ENCODE results near the gene ZNF189.

Gene ZNF189

DNA sequence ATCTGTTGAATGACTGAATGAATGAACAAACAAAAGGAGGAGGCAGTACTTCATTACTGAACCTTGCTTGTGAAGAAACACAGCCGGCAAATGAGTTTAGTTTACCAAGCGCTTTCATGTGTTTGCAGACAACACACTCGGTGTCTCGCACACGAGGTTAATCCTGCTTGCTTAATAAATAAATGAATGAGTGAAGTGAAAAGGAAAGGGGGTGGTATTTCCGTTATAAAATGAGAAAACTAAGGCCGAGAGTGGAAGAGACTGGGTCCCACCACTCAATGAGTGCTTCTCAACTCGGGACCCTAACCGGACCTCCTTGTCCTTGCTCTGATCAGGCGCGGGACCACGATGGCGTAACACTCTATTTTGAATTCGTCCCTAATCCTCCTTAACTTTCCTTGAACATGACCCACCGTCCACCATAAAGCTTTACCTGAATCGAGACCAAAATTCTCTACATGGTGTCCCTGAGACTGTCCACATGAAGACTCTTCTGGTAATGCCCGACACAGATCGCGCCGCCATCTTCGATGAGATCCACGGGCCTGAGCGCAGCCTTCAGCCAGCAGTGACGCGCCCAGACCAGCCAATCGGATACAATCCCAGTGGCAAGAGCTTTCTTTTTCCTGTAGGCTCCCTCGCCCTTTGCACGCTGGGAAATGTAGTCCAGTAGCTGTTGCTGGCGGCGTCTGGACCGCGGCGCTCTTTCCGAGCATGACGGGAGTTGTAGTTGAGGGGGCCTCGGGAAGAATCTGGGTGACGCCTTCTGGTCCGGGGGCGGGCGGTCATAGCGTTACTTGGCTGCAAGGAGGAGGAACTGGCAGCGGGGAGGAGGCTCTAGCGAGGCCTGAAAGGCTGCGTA lies at the start of gene ZNF189, which contains the start of gene MRPL50:
TSS of gene ZNF189 (plus strand) at position 784 of the 862 bp plus-strand sequence. CDS start 306 bp downstream, outside the sequence.
TSS of gene MRPL50 (minus strand) at position 551 of the 862 bp plus-strand sequence. CDS start at position 525, 26 bp downstream.
- DNase-seq: peak; percentile 100

DNA sequence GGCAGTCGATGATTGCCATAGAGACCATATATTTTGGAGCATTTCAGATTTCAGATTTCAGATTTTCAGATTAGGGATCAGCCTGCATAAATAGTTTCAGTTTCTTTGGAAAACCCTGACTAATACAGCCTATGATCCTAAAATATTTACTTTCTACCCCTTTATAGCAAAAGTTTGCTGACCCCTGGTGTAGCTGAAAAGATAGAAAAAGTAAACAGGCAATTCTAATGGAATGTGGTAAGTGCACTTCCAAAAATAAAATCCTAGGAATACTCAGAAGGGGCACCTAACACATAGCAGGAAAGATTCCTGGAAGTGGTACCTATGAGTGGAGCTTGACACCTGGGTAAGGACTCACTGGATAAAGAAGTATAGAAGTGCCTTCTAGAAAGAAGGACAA lies 48.4 kb upstream of the ZNF189 start:
- no peak for DNase-seq

DNA sequence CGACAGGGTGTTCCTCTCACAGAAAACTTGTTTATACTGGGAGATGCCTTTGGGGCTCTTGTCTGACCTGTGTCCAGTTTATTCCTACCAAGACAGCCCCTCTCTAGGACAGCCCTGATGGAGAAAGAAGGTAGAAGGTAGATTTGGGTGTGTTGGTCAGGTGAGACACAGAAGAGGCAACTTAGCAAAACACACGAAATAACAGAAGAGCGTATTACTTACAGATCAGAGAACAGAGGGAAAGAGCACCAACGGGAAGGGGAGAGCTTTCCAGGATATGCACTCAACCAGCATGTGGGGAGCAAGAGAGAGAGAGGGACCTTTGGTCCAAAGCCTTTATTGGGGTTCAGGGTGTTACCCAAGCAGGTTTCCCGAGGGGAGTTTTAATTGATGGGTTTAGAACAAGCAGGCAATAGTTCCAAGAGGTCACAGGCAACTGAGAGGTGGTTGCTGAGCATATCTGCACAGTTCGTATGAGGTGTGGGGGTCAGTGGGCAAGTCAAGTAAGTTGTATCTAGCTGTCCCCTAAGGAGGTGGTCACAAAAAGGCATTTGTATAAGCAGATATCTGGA lies 45.7 kb upstream of the ZNF189 start:
- no peak for DNase-seq

- DNase-seq: no peak
These were observed 45.0 kb upstream of the ZNF189 start for GRCh38 chr9:101353683-101354082.

DNA sequence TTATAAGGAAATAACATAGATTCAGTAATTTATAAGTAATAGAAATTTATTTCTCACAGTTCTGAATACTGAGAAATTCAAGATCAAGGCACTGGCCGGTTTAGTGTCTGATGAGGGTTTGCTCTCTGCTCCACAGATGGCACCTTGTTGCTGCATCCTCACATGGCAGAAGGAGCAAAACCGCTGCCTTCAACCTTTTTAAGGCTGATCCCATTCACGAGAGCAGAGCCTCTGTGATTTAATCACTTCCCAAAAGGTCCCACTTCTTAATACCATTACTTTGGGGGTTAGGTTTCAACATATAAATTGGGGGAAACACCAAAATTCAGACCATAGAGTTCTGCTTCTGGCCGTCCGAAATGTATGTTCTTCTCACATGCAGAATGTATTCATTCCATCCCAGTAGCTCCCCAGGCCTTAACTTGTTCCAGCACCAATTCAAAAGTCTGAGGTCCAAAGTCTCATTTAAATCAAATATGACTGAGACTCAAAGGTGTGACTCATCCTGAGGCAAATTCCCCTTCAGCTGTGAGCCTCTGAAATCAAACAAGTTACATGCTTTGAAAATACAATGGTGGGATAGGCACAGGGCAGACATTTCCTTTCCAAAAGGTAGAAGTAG lies 44.4 kb upstream of the ZNF189 start:
- no peak for DNase-seq

DNA sequence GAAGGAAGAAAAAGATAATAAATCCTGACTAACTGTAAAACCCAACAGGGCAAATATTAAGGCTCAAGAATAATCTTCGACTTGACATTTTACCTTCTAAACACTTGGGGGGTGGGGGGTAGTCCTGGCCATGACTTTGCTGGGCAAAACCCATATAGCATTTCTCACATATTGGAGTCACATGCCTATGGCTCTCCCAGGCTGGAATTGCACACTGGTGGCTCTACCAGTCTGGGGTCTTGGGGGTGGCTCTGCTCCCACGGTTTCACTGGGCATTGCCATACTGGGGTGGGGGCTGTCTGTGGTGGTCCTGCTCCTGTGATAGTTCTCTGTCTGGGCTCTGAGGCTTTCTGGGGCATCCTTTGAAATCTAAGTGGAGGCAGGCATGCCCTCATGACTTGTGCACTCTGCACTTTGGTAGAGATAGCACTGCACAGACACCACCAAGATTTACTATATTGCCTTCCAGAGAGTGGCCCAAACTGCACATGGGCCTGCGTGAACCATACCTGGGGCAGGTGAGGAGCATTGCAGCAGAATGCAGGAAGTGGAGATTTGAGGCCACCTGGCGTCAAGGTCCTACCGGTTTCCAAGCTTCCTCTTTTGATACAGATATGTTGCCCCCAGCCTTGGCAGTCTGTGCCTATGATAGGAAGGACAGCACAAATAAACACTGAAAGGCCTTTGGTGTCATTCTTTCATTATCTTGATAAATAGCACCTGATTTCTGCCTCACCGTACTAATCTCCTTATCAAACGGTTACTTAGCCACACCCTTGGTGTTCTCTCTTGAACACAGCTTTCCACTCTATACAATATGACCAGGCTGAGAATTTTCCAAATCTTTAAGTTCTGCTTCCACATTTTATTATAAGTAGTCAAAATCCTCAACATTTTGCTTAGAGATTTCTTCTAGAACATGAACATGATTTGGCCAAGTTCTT lies 43.6 kb upstream of the ZNF189 start:
- no peak for DNase-seq

DNA sequence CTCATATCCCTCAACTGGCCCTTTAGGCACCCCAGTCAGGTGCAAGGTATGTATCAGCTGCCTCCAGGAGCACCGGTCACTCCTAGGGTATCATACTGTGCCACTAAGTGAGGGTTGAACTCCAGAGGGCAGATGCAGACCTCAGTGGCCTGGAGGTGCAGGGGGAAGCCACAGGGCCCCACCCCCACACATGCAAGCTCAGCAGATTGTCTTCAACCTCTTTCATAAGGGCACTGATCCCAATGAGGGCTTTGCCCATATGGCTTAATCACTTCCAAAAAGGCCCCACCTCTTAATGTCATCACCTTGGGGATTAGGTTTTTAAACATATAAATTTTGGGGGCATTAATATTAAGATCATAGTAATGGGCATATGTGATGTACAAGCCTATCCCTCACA lies 42.0 kb upstream of the ZNF189 start:
- DNase-seq: no peak

DNA sequence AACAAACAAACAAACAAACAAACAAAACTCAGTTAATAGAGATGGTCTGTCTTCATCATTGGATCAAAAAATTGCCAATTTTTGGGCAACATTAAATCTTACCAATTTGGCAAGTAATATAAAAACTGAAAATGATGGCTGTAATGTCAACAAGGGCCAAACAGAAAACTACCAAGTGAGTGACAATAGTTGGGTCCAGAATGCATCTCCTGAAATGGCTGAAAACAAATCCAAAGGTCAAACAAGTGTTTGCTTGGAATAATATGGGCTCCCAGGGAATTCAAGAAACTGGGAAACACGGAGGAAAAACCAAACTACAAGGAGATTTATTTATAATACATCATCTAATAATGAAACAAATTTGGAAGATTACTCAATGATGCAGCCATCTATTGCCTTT lies 39.0 kb upstream of the ZNF189 start:
- DNase-seq: no peak

DNA sequence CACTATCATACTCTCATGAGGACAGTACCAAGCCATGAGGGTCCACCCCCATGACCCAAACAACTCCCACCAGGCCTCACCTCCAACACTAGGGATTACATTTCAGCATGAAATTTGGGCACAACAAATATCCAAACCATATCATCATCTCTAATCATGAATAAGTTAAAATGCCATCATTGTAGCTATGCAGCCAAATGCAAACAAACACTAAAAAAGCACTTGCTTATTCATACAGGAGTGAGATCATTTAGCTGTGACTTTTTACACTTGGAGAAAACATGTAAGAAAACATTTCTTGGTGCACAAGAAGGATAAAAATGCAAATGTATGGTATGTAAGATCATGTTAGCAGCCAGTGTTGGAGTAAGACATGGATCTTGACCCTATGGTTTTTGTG lies 38.0 kb upstream of the ZNF189 start:
- DNase-seq: no peak

DNA sequence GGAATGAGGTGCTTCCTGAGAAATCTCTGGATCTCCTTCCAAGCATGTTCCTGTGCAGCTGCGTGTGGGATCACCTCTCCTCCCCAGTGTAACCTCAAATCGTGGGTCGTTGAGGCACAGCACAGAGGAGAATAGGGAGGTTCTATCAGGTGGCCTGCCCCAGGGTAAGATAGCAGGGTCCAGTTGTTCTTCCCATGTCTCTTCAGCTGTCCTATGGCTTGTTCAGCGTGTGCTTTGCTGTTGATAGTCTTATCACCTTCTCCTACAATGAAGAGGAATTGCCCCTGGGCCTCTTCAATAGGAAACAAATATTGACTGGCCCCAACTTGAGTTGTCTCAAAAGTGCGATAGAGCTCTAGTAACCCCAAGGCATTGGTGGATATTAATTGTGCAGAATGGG lies 36.2 kb upstream of the ZNF189 start:
- no peak for DNase-seq

DNA sequence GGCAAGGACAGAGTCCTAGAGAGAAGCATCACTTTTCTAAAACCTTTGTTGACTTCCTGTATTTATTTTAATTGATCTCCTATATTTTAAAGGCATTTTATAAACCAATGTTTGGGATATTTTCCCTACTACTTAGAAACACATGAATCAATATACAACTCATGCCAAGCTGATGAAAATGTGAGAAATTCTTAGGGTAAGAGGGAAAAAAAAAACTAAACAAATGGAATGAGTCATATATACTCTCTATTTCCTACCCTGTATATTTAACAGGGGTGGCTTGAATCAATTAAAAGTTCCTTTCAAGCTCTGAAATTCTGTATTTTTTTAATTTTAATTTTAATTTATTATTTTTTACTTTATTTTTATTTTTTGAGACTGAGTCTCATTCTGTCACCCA lies 33.5 kb upstream of the ZNF189 start:
- no peak for DNase-seq

DNA sequence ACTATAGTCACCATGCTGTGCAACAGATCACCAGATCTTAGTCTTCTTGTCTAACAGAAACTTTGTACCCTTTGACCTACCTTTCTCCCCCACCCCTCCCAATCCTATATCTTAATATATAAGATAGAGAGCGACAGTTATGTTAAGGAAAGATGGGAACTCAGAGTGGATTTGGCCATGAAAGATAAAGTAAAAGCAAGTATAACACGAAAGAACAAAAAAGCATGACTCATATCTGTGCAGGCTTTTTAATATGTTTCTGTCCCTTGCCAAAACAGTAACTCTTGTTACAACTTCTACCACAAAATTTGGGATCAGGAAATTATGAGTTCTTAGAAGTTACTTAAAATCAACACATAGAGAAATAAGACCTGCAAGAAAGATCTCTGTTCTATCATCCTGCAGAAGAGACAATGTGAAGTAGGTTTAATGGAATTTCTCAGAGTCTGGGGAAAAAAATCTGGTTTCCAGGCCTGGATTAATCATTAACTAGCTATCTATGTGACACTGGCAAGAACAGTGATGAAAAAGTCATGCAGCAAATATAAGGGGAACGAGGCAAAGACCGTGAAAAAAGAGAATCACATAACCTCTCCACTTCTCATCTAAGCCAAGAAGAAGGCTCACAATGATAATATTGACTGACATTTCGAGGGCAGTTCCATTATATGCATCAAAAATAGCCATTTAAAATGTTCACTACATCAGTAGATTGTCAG lies 32.5 kb upstream of the ZNF189 start:
- DNase-seq: no peak

DNA sequence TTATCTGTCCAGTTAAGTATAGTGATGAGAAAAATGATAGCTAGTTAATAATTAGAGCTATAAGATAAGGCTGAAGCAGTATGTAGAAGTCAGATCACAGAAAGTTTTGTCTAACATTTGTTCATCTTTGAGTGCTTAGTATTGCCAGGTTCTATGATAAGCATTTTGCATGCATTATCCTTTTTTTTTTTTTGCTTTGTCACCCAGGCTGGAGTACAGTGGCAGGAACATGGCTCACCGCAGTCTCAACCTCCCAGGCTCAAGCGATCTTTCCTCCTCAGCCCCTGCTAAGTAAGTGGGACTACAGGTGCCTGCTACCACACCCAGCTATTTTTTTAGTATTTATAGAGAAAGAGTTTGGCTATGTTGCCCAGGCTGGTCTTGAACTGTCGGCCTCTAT lies 31.3 kb upstream of the ZNF189 start:
- no peak for DNase-seq

DNA sequence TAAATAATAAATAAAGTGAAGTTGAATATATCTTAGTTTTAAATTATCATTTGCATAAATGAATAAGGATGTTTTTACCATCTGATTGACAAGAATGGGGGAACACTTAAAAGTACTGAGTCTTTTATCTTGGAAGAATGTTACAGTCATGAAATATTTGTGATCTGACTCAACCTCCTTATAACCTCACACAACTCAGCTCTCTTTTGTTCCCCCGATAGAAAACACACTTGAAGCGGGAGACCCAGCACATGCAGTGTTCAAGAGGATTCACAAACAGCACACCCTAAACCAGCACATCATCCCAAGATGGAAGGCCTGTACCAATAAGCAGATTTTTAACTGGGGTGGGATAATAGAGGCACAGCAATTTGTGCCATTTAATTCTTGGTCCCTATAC lies 29.4 kb upstream of the ZNF189 start:
- DNase-seq: no peak

GRCh38 chr9:101369884-101370531 lies 28.6 kb upstream of the ZNF189 start:
- DNase-seq: no peak

DNA sequence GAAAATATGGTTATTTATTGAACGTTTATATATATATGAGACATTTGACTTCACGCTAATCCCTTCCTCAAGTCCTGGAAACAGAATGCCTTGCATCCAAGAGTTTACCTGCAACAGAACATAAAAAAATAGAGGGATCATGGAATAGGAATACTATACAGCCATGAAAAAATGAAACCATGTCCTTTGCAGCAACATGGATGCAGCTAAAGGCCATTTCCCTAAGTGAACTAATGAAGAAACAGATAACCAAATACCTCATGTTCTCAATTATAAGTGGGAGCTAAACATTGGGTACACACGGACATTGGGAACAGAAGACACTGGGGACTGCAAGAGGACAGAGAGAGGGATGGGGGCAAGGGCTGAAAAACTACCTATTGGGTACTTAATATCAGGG lies 26.8 kb upstream of the ZNF189 start:
- DNase-seq: no peak

GRCh38 chr9:101372327-101373118 lies 26.1 kb upstream of the ZNF189 start:
- no peak for DNase-seq

- no peak for DNase-seq
These were observed 23.1 kb upstream of the ZNF189 start for GRCh38 chr9:101375546-101375945.

GRCh38 chr9:101376111-101376848 lies 22.4 kb upstream of the ZNF189 start:
- no peak for DNase-seq

DNA sequence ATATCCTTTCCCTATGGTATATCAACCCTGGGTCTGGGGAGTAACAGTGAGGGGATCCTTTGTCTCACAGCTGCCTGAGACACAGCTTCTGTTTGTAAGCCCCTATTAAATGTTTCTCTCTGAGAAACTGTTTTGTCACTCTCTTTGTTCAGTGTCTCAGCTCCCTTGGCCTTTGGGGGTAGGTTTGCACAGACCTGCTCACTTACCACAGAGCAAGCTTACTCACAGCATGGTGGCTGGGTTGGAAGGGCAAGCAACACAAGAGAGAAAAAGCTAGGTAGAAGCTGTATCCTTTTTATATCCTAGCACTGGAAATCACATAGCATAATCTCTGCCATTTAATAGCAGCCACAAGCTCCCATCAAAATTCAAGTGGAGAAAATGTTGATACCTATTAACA lies 18.4 kb upstream of the ZNF189 start:
- DNase-seq: no peak
